Loucy (cell line): ENCODE measurements around the gene FGF12.

ENCODE experiments used
- EZH2phosphoT487 ChIP-seq: fragments of 200-600 bp; IDR thresholded peaks from 2 replicates; pipeline ENCODE4 v1.6.1; 2018; ENCODE audit warnings: antibody characterized with exemption, mild to moderate bottlenecking, moderate library complexity, borderline replicate concordance
- TF ChIP-seq, protein P1 (sequence below): fragments of 200-600 bp; sonication (generic); conservative IDR thresholded peaks from 2 replicates; pipeline ENCODE4 v1.5.1; 2014; ENCODE audit warnings: mild to moderate bottlenecking, antibody characterized with exemption, low read length

DNA sequence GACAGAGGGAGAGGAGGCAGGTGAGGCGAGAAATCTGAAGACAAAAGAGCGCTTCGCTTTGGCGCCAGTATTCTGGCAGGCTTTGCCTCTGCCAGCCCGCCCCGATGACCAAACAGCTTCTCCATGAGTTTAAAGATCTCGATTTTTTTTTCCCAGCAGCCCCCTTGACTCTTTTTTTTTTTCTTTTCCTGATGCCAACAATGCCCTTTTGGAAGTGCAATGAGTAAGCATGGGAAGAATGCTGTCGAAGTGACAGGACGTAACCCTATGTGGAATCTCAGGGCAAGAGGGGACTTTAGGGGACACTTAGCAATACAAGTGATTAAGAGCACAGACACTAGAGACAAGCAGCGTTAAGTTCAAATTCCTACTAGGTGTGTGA lies 211.7 kb downstream of the FGF12 start:
- TF ChIP-seq, protein P1, sequence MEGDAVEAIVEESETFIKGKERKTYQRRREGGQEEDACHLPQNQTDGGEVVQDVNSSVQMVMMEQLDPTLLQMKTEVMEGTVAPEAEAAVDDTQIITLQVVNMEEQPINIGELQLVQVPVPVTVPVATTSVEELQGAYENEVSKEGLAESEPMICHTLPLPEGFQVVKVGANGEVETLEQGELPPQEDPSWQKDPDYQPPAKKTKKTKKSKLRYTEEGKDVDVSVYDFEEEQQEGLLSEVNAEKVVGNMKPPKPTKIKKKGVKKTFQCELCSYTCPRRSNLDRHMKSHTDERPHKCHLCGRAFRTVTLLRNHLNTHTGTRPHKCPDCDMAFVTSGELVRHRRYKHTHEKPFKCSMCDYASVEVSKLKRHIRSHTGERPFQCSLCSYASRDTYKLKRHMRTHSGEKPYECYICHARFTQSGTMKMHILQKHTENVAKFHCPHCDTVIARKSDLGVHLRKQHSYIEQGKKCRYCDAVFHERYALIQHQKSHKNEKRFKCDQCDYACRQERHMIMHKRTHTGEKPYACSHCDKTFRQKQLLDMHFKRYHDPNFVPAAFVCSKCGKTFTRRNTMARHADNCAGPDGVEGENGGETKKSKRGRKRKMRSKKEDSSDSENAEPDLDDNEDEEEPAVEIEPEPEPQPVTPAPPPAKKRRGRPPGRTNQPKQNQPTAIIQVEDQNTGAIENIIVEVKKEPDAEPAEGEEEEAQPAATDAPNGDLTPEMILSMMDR: no peak
- TF ChIP-seq EZH2phosphoT487: no peak
